Measurements from ENCODE around the gene RAPH1. TPM values are rescaled to one million over a fixed set of nuclear protein-coding genes. Genes with fewer than 3 reads are reported as not detected.
"Not testable (repeated sequence)": the region's sequence is repeated elsewhere in the genome, so short reads cannot be mapped to it uniquely, and the experiment has no call there.

Gene RAPH1
- total and polyA plus RNA-seq, 9 donors, result 16.6 to 33.5 (median 27.4) TPM

GRCh38 chr2:203533676-203534591 is 1.2 kb downstream of the RAPH1 start:
- peak; percentile 84 for DNase-seq
- Histone ChIP-seq H3K27me3 (ENCODE audit: control insufficient read depth, insufficient read depth, low read length) (no peaks in the 10 kb centered on the region), H3K9me3 (replicated peaks; ENCODE audit: control insufficient read depth, low read depth, low read length) (no peaks in the 10 kb centered on the region), H3K27ac (ENCODE audit: low read length) (peak overlapping the region; percentile 97), H3K4me3 (ENCODE audit: low read length) (peak overlapping the region; percentile 98), H3K36me3 (ENCODE audit: control insufficient read depth, insufficient read depth, low read length) (no peaks in the 10 kb centered on the region), H3K4me1 (ENCODE audit: control insufficient read depth, insufficient read depth, low read length) (peaks cover 3% of the 10 kb centered on the region)
- WGBS (ENCODE audit: insufficient coverage), result 0% methylated on average over 4 of the region's 24 CpGs

GRCh38 chr2:203532957-203533658 is 2.0 kb downstream of the RAPH1 start:
- H3K36me3 ChIP-seq (ENCODE audit: control insufficient read depth, insufficient read depth, low read length), result no peaks in the 10 kb centered on the region
- 0% methylated on average over 5 of the region's 7 CpGs for WGBS (ENCODE audit: insufficient coverage)
- peak; percentile 84 for DNase-seq
- peak overlapping the region; percentile 67 for H3K27ac ChIP-seq (ENCODE audit: low read length)
- peak overlapping the region; percentile 98 for H3K4me3 ChIP-seq (ENCODE audit: low read length)
- no peaks in the 10 kb centered on the region for H3K9me3 ChIP-seq (replicated peaks; ENCODE audit: control insufficient read depth, low read depth, low read length)
- H3K4me1 ChIP-seq (ENCODE audit: control insufficient read depth, insufficient read depth, low read length), result peaks cover 3% of the 10 kb centered on the region
- no peaks in the 10 kb centered on the region for H3K27me3 ChIP-seq (ENCODE audit: control insufficient read depth, insufficient read depth, low read length)

- H3K36me3 ChIP-seq (ENCODE audit: control insufficient read depth, insufficient read depth, low read length), result no peaks in the 10 kb centered on the region
- H3K4me3 ChIP-seq (ENCODE audit: low read length), result no peak overlapping the region
- no peak for DNase-seq
- H3K27ac ChIP-seq (ENCODE audit: low read length), result no peak overlapping the region
- H3K9me3 ChIP-seq (replicated peaks; ENCODE audit: control insufficient read depth, low read depth, low read length), result no peaks in the 10 kb centered on the region
- WGBS (ENCODE audit: insufficient coverage), result 80% methylated on average over 1 of the region's 3 CpGs
- H3K4me1 ChIP-seq (ENCODE audit: control insufficient read depth, insufficient read depth, low read length), result no peaks in the 10 kb centered on the region
- H3K27me3 ChIP-seq (ENCODE audit: control insufficient read depth, insufficient read depth, low read length), result no peaks in the 10 kb centered on the region
Observed at GRCh38 chr2:203527719-203528118, 7.4 kb downstream of the RAPH1 start.

GRCh38 chr2:203513268-203513667 is 21.8 kb downstream of the RAPH1 start:
- not testable (repeated sequence) for H3K9me3 ChIP-seq (replicated peaks; ENCODE audit: control insufficient read depth, low read depth, low read length); H3K27ac ChIP-seq (ENCODE audit: low read length); DNase-seq; H3K4me1 ChIP-seq (ENCODE audit: control insufficient read depth, insufficient read depth, low read length); H3K4me3 ChIP-seq (ENCODE audit: low read length); H3K27me3 ChIP-seq (ENCODE audit: control insufficient read depth, insufficient read depth, low read length); H3K36me3 ChIP-seq (ENCODE audit: control insufficient read depth, insufficient read depth, low read length)
- WGBS (ENCODE audit: insufficient coverage), result no CpG with 5 or more reads among the region's 9 CpGs

- H3K27me3 ChIP-seq (ENCODE audit: control insufficient read depth, insufficient read depth, low read length), result no peaks in the 10 kb centered on the region
- no peak overlapping the region for H3K27ac ChIP-seq (ENCODE audit: low read length)
- no peaks in the 10 kb centered on the region for H3K4me1 ChIP-seq (ENCODE audit: control insufficient read depth, insufficient read depth, low read length)
- H3K4me3 ChIP-seq (ENCODE audit: low read length), result no peak overlapping the region
- DNase-seq, result no peak
- peaks cover under 1% of the 10 kb centered on the region for H3K9me3 ChIP-seq (replicated peaks; ENCODE audit: control insufficient read depth, low read depth, low read length)
- peaks cover 1% of the 10 kb centered on the region for H3K36me3 ChIP-seq (ENCODE audit: control insufficient read depth, insufficient read depth, low read length)
- WGBS (ENCODE audit: insufficient coverage), result no CpG with 5 or more reads among the region's 1 CpG
Observed at GRCh38 chr2:203510941-203511305, 24.2 kb downstream of the RAPH1 start.

GRCh38 chr2:203510256-203510940 is 24.7 kb downstream of the RAPH1 start:
- Histone ChIP-seq H3K27me3 (ENCODE audit: control insufficient read depth, insufficient read depth, low read length) (no peaks in the 10 kb centered on the region), H3K9me3 (replicated peaks; ENCODE audit: control insufficient read depth, low read depth, low read length) (peaks cover 2% of the 10 kb centered on the region), H3K4me3 (ENCODE audit: low read length) (no peak overlapping the region), H3K27ac (ENCODE audit: low read length) (no peak overlapping the region), H3K36me3 (ENCODE audit: control insufficient read depth, insufficient read depth, low read length) (peaks cover 5% of the 10 kb centered on the region), H3K4me1 (ENCODE audit: control insufficient read depth, insufficient read depth, low read length) (no peaks in the 10 kb centered on the region)
- no CpG with 5 or more reads among the region's 2 CpGs for WGBS (ENCODE audit: insufficient coverage)
- DNase-seq, result no peak

- not testable (repeated sequence) for H3K4me1 ChIP-seq (ENCODE audit: control insufficient read depth, insufficient read depth, low read length); H3K27ac ChIP-seq (ENCODE audit: low read length); H3K9me3 ChIP-seq (replicated peaks; ENCODE audit: control insufficient read depth, low read depth, low read length); H3K4me3 ChIP-seq (ENCODE audit: low read length); H3K27me3 ChIP-seq (ENCODE audit: control insufficient read depth, insufficient read depth, low read length); H3K36me3 ChIP-seq (ENCODE audit: control insufficient read depth, insufficient read depth, low read length); DNase-seq
- WGBS (ENCODE audit: insufficient coverage), result 100% methylated on average over 1 of the region's 1 CpG
Observed at GRCh38 chr2:203503460-203503859, 31.6 kb downstream of the RAPH1 start.

GRCh38 chr2:203501873-203502272 is 33.2 kb downstream of the RAPH1 start:
- DNase-seq, result peak; percentile 13
- H3K4me1 ChIP-seq (ENCODE audit: control insufficient read depth, insufficient read depth, low read length), result no peaks in the 10 kb centered on the region
- WGBS (ENCODE audit: insufficient coverage), result no CpG with 5 or more reads among the region's 1 CpG
- peaks cover 9% of the 10 kb centered on the region for H3K36me3 ChIP-seq (ENCODE audit: control insufficient read depth, insufficient read depth, low read length)
- H3K27me3 ChIP-seq (ENCODE audit: control insufficient read depth, insufficient read depth, low read length), result no peaks in the 10 kb centered on the region
- H3K9me3 ChIP-seq (replicated peaks; ENCODE audit: control insufficient read depth, low read depth, low read length), result peaks cover 2% of the 10 kb centered on the region
- no peak overlapping the region for H3K27ac ChIP-seq (ENCODE audit: low read length)
- H3K4me3 ChIP-seq (ENCODE audit: low read length), result no peak overlapping the region

GRCh38 chr2:203500951-203501350 is 34.1 kb downstream of the RAPH1 start:
- no peaks in the 10 kb centered on the region for H3K4me1 ChIP-seq (ENCODE audit: control insufficient read depth, insufficient read depth, low read length)

GRCh38 chr2:203500297-203500696 is 34.8 kb downstream of the RAPH1 start:
- Histone ChIP-seq H3K9me3 (replicated peaks; ENCODE audit: control insufficient read depth, low read depth, low read length) (no peaks in the 10 kb centered on the region), H3K4me3 (ENCODE audit: low read length) (no peak overlapping the region), H3K4me1 (ENCODE audit: control insufficient read depth, insufficient read depth, low read length) (no peaks in the 10 kb centered on the region), H3K27ac (ENCODE audit: low read length) (no peak overlapping the region), H3K27me3 (ENCODE audit: control insufficient read depth, insufficient read depth, low read length) (no peaks in the 10 kb centered on the region), H3K36me3 (ENCODE audit: control insufficient read depth, insufficient read depth, low read length) (peaks cover 5% of the 10 kb centered on the region)
- no peak for DNase-seq
- no CpG with 5 or more reads among the region's 2 CpGs for WGBS (ENCODE audit: insufficient coverage)

More at GRCh38 chr2:203500951-203501350, 34.1 kb downstream of the RAPH1 start:
- peak; percentile 13 for DNase-seq
- peaks cover 8% of the 10 kb centered on the region for H3K36me3 ChIP-seq (ENCODE audit: control insufficient read depth, insufficient read depth, low read length)
- H3K9me3 ChIP-seq (replicated peaks; ENCODE audit: control insufficient read depth, low read depth, low read length), result peaks cover 2% of the 10 kb centered on the region
- no CpG with 5 or more reads among the region's 1 CpG for WGBS (ENCODE audit: insufficient coverage)
- no peak overlapping the region for H3K4me3 ChIP-seq (ENCODE audit: low read length)
- no peaks in the 10 kb centered on the region for H3K27me3 ChIP-seq (ENCODE audit: control insufficient read depth, insufficient read depth, low read length)
- no peak overlapping the region for H3K27ac ChIP-seq (ENCODE audit: low read length)

Measured in muscle of leg (tissue), 11 donors.